HL-60/S4 treated with phorbol 12-myristate 13-acetate at 8.2 ng/mL for 4 days and 3 days (cell line): ENCODE measurements around the gene GTF2IRD1.

Experiments used
- in situ Hi-C: fragments of 300-500 bp; cut with MboI; formaldehyde crosslinking; loops from 2 replicates; pipeline ENCODE4 v1.15.0; 2022; ENCODE audit warnings: low sequenced_read_pairs

Gene GTF2IRD1

DNA sequence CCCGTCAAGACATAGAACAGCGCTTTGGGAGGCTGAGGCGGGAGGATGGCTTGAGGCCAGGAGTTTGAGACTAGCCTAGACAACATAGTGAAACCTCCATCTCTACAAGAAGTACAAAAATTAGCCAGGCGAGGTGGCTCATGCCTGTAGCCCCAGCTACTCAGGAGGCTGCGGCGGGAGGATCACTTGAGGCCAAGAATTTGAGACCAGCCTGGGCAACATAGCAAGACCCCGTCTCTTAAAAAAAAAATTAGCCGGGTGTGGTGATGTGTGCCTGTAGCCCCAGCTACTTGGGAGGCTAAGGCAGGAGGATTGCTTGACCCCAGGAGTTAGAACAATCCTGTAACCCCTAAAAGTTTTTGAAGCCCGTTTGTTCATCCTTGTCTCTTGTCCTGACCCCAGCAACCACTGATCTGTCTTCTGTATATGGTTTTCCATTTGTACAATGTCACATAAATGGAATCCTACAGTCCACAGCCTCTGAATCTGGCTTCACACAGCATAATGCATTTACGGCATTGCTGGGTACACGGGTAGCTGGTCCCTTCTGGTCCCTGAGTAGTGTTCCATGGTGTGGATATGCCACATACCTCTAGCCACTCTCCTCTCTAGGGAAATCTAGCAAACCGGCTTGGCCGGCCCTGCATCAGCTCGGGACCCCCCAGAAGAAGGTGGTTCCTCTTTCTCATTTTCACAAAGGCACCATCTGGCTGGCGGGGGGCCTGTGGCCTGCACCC lies 8.4 kb downstream of the GTF2IRD1 start:
- in situ Hi-C loops, result no loop called here

DNA sequence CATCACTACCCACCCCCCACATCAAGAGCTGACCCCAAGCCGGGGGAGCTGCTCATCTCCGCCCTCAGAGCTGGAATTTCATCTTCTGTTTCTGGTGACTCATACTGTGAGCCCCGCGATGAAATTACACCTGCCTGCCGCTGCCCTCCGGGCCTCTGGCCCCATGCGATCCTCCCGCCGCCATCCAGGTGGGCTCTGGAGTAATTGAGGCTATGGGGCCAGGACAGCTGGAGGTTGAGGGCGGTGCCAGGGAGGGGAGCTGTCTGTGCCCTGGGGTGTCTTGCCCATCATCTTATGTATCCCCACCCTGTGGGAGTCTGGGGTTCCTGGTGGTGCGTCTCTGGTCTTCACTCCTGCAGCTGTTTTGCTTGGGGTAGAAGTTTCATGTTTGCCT lies 9.0 kb downstream of the GTF2IRD1 start:
- in situ Hi-C loops, result no loop called here

DNA sequence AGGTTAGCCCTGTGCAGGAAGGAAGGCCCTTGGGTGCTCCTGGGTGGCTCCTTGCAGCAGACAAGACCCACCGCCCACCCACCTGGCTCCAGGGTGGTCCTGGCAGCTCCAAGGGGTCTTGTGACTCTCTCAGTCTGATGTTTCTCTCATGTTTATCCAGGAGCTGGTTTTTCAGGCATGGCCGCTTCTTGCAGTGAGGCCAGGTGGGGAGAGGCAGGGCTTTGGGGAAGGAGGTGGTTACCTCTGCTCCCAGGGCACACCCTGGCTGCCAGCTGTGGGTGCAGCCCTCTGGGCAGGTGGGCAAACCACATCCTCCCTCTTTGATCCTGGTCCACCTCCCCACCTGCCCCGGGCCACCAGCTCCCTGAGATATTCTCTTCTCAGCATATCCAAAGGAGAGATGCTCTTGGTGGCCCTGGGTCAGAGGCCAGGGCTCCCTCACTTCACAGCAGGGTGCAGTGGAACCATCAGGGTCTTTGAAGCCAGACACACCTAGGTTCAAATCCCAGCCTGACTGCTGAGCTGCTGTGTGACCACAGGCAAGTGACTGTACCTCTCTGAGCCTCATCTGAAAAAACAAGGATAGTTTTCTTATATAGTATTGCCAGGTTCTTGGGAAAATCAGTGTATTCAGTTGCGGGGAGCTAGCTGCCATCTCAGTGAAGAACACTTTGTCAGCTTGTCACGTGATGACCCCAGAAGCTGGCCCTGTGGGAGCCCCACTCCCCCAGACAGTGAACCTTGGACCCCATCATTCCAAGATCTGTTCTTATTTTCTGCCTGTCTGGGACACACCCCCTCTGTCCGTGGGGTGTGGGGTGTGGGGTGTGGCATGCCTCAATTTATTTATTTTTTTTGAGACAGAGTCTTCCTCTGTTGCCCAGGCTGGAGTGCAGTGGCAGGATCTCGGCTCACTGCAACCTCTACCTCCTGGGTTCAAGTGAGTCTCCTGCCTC lies 11.5 kb downstream of the GTF2IRD1 start:
- in situ Hi-C loops, result no loop called here

DNA sequence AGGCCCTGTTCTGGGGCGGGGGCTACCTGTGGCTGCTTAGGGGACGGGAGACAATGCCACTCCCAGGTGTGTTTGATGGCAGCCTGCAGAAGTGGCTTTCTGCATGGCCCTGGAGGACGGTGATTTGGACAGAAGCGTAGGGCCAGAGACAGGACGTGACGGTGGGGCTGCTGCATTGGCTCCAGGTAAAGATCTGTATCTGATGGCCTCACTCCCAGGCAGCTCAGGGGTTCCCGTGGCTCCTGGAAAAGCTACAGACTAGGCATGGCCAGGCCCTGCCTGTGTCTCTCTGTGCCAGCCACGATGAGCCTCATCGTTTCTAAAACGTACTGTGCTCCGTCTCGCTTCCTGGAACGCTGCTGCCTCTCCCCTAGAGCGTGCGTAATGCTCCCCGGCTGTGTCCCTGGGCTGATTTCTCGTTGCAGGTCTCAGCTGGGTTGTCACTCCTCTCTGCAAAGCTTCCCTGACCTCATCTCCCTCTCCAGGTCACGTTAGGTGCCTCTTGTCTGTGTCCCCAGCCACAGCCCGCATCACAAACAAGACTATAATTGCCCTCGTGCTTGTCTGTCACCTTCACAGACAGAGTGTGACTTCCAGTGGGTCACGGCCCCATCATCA lies 12.6 kb downstream of the GTF2IRD1 start:
- in situ Hi-C loops, result no loop called here

DNA sequence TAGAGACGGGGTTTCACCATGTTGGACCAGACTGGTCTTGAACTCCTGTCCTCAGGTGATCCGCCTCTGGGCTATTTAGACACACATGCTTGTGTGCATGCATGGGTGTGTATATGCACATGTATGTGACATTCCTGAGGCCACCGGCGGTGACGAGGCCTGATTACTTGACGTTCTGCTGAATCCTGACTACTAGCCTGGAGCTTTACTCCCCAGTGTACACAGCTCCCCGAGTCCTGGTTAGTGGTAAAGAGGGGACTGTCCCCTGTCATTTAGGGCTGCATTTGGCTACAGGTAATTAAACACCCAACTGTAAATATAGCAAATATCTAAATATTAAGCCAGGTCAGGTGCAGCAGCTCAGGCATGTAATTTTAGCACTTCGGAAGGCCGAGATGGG lies 14.2 kb downstream of the GTF2IRD1 start:
- in situ Hi-C loops, result no loop called here

DNA sequence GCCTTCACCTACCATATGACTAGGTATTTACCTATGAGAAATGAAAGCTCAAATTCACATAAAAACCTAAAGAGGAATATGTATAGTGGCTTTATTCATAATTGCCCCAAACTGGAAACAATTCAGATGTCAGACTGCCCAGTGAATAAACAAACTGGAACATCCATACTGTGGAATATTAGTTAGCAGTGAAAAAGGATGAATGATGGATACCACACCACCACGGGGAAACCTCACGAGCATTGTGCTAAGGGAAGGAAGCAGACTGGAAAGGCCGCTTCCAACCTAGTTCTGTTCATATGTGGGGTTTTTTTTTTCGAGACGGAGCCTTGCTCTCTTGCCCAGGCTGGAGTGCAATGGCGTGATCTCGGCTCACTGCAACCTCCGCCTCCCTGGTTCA lies 16.8 kb downstream of the GTF2IRD1 start:
- in situ Hi-C loops, result no loop called here

DNA sequence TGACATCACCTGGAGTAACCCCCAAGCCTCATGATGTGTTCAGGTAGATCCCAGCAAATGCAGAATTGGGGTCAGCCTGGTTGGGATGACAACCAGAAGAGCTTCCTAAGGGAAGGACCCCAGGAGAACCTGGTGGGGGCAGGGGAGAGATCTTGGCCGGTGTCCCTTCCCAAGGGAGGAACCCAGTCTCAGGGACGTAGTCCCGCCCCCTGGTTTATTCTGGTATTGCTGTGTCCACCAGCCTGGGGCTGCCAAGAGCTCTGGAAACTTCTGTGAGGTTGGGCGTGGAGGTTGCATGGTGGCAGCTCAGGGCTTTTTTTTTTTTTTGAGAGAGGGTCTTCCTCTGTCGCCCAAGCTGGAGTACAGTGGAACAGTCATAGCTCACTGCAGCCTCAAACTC lies 19.4 kb downstream of the GTF2IRD1 start:
- in situ Hi-C loops, result no loop called here

DNA sequence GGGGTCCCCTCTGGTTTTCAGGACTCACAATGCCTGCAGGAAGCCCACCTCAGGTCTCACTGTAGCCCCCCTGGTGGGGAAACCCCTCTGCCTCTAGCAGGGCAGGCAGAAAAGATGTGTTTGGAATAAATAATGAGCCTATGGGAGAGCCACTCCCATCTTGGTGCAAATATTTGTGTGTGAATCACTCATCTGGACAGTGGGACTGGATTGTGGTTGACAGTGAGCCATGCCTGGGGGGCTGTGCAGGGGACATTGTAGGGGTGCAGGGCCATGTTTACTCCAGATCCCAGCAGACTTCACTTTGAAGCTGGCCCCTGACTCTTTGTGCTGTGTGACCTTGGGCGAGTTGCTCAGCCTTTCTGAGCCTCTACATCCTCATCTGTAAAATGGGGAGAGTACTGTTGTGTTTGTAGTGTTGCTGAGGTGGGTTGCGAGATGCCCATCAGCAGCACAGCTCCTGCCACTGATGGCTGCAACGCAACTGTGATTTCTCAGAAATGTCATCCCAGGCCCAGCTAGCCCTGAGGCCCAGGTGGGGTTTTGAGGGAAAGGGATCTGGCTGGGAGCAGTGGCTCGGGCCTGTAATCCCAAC lies 20.7 kb downstream of the GTF2IRD1 start:
- in situ Hi-C loops, result no loop called here

DNA sequence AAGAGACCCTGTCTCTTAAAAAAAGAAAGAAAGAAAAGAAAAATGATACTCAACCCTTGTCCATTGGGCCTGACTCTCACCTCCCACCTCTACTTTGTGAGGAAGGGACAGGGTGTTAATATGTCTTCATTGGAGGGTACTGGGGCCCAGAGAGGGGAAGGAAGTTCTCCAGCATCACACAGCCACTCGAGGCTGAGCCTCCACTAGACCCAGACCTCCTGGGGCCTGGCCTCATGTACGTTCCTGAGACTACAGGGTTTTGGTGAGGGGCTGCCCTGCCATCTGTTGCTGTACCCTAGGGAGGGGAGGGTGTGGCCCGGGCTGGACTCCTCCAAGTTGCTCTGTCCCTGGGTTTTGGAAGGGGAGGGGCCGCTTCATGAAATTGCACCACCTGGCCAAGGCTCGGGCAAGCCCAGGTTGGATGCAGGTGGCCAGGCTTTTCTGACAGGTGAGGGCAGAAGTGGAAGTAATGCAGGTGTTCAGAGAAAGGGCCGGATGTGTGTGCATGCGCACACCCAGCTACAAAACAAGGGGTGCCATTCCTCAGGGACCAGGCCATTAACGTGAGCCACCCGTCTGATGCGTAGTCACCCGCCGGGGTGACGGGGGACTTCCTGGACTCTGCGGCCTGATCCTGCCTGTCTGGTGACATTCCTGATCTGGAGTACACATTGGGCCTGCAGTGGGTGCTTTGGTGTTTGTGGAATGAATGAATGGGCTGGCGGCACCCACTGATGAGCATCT lies 21.7 kb downstream of the GTF2IRD1 start:
- in situ Hi-C loops, result no loop called here

DNA sequence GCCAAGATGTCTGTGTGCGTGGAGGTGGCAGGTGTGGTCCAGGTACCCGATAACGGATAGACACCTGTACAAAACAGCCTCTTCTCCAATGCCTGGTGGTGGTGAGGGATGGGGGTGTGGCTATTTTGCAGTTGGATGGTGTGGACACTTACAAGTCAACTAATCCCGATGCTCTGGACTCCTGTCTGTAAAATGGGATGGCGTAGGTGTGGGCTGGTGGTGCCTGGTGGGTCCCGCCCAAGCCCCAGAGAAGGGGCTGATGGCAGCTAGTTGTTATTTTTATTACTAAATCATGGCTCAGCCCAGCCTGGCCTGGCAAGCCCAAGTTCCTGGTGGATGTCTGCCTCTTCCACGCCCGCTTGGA lies 22.3 kb downstream of the GTF2IRD1 start:
- in situ Hi-C loops, result no loop called here

DNA sequence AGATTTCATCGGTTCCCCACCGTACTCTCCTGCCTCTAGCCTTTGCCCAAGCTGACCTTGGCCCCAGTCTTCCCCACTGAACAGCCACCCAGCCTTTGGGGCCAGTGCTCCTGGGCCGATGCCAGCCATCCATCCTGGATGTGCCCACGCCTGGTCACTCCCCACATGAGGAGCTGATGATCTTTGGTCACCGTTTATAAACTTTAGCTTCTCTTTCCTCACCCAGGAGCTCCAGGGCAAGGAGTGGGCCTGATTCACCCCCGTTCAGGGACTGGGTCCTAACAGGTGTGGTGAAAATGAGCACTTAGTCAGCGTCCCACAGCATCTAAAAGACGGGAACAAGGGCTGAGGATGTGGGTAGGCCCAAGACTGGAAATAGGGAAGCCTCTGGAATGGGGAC lies 22.9 kb downstream of the GTF2IRD1 start:
- in situ Hi-C loops, result no loop called here

DNA sequence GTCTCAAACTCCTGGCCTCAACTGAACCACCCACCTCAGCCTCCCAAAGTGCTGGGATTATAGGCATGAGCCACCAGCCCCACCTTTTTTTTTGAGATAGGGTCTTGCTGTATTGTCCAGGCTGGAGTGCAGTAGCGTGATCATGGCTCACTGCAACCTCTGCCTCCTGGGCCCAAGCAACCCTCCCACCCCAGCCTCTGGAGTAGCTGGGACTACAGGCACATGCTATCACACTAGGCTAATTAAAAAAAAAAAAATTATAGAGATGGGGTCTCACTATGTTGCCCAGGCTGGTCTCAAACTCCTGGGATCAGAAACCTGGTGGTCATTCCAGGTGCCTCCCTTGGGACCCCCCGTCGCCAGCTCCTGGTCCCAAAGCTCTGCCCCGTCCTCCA lies 25.0 kb downstream of the GTF2IRD1 start:
- in situ Hi-C loops, result no loop called here

DNA sequence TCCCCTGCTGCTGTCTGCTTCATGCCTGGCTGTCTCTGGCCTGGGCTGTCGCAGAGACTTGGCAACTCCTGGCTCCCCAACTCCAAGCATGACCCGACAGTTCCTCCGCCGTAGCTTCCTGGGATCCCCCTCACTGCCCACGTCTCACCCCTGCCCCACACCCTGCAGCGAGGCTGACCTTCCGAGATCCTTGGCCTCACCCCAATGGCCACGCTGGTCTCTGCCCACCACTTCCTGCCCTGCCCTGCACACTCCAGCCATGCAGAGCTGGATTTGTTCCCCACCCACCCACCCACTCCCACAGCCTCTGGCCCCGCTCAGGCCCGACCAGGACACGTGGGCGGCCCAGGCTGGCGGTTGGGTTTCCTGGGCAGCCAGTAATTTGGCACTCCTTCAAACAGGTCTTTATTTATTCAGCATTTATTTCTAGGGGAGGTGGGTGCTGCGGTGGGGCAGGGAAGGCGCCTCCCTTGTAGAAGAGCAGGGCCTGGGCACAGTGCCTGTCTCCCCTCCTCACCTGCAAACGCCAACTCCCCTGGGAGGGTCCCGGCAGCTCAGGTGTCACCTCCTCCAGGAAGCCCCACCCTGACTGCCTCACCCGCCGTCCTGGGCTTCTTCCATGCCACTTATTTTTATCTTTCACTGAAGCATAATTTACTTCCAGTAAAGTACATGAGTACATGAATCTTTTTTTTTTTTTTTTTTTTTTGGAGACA lies 25.5 kb downstream of the GTF2IRD1 start:
- in situ Hi-C loops, result no loop called here

DNA sequence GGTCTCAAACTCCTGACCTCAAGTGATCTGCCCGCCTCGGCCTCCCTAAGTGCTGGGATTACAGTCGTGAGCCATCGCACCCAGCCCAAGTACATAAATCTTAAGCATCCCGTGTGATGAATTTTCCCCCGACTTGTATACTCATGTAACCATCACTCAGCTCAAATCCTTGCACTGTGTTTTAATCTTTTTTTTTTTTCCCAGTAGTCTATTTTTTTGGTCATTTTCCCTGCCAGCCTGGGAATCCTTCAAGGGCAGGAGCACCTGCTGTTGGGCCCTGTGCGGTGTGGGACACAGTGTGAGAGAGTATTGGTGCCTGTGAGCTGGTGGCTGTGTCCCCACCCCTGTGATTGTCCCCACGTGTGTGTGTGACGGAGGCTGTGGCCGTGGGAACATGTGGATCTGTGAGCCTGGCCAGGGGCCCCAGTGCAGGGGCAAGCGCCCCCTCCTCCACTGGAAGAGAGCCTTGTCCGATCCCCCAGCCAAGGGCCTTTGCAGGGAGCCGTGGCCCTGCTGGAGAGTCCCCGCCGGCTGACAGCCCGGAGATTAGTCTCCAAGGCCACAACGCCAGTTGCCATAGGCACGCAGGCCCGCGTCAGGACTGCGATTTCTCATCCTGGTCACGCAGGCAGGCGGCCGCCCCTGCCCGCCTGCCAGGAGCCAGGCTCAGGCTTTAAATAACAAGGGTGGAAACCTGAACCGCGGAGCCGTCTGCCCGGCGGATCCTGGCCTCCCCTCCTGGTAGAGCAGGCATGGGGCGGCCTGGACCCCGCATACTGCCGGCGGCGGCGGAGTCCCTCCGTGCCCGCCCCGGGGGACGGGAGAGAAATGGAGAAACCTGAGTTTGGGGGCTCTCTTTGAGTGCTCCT lies 26.5 kb downstream of the GTF2IRD1 start:
- in situ Hi-C loops, result no loop called here

DNA sequence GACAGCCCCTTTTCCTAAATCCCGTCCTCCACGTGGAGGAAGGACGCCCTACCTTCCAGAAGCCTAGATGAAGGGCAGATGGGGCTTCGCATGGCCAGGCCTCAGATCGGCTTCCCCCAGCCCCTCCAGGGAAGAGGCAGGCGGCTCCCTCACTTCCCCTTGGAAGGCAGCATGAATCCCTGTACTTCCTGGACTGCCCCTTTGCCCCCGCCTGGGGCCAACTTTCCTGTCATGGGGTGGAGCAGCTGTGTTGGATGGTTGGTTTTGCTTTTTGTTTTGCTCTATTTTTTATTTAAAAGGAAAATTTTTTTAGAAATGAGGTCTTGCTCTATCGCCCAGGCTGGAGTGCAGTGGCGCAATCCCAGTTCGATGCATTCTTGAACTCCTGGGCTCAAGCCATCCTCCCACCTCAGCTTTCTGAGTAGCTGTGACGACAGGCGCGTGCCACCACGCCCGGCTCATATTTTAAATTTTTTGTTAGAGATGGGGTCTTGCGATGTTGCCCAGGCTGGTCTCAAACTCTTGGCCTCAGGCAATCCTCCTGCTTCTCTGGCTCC lies 27.2 kb downstream of the GTF2IRD1 start:
- in situ Hi-C loops, result no loop called here

DNA sequence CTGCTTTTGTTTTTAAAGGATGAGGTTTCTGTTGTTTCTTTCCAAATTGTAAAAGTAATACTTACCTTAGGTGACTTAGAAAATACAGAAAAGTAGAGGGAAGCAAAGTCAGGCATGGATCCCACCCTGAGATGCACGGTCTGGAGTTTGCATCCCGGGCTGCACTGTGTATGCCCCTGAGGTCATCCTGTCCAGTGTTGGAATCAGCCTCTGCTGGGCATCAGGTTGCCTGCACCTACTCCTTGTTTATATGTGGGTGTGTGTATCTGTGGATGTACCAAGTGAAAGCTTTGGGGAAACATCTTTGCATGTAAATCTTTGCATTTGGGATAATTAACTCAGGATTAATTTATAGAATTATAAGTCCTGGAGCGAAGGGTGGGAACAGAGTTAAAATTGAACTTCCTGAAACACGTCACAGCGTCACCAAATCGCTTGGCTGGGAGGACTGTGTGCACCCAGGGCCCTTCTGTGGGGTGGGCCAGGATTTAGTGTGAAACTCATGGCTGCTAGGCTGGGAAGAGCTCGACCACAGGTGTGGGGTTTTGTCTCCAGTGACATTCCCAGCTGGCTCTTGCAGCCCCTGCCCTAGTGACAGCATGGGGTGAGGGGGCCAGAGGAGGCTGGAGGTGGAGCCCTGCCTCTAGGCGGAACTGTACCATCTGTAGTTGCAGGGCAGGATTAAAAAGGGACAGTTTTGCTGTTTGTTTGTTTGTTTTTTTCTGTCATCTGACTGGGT lies 27.9 kb downstream of the GTF2IRD1 start:
- in situ Hi-C loops, result no loop called here

DNA sequence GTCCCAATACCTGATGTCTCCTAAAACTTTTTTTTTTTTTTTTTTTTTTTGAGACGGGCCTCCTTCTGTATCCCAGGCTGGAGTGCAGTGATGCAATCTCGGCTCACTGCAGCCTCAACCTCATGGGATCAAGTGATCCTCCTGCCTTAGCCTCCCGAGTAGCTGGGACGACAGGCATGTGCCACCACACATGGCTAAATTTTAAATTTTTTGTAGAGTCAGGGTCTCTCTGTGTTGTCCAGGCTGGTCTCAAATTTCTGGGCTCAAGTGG lies 28.4 kb downstream of the GTF2IRD1 start:
- in situ Hi-C loops, result no loop called here

DNA sequence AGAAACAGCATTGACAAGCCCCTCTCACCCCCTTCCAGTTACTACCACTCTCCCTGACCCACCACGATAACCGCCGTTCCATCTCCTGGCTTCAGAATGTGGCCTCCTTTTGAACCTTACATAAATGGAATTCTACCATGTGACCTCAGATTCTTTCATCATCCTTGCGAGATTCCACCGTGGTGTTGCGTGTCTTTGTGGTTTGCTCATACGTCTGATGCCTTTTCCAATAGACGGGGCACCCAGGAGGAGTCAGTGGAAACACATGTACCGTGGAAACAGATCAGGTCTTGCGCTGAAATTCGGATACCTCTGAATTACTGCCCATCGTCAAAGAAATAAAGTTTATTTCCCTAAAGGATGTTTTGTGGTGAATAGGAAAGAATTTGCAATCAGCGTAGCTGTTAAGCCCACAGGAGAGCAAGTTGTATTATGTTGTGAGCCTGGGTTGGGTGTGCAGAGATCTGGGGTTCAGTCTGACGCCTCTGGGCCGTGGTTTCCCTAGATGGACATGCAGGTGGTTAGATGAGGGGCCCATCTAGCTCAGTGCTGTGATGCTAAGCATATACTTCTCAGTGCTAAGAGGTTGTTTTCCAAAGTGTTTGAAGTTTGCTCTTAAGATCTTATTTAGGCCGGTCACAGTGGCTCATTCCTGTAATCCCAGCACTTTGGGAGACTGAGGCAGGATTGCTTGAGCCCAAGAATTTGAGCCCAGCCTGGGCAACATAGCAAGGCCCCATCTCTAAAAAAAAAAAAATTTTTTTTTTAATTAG lies 29.1 kb downstream of the GTF2IRD1 start:
- in situ Hi-C loops, result no loop called here
